Mesenchymal stem cell (in vitro differentiated cells and primary cell): Measurements from ENCODE around the gene HS3ST4.
A peak's percentile ranks its signal among the peaks of the same experiment; 100 is the strongest.

Experiments used
- DNase-seq: peaks from one replicate; pipeline ENCODE4 v3.0.0-alpha.2; 2013
- H2AFZ ChIP-seq: one replicate; pipeline ENCODE4 v1.6.1; 2013; ENCODE audit warnings: low read depth, mild to moderate bottlenecking, control low read depth, inconsistent platforms, low read length, moderate library complexity
- H2AK5ac ChIP-seq: 2 replicates; pipeline ENCODE4 v1.6.1; 2013; ENCODE audit warnings: low read length, moderate library complexity, mild to moderate bottlenecking, inconsistent platforms; ENCODE audit not compliant: severe bottlenecking
- H2BK120ac ChIP-seq: one replicate; pipeline ENCODE4 v1.6.1; 2013; ENCODE audit warnings: low read depth, mild to moderate bottlenecking, inconsistent platforms, low read length, moderate library complexity
- H2BK12ac ChIP-seq, 2 experiments: one replicate each; pipeline ENCODE4 v1.6.1; 2013; ENCODE audit warnings: inconsistent platforms in 2 of 2, low read length in 2 of 2, mild to moderate bottlenecking in 2 of 2, moderate library complexity in 2 of 2, control low read depth in 1 of 2
- H2BK15ac ChIP-seq: one replicate; pipeline ENCODE4 v1.6.1; 2013; ENCODE audit warnings: mild to moderate bottlenecking, low read depth, inconsistent platforms; ENCODE audit not compliant: poor library complexity, severe bottlenecking
- H2BK5ac ChIP-seq: 2 replicates; pipeline ENCODE4 v1.6.1; 2013; ENCODE audit warnings: low read depth, mild to moderate bottlenecking, low read length, control low read depth, inconsistent platforms; ENCODE audit not compliant: poor library complexity, severe bottlenecking
- H3K14ac ChIP-seq, 2 experiments: one replicate each; pipeline ENCODE4 v1.6.1; 2013; ENCODE audit warnings: inconsistent platforms in 2 of 2, low read length in 2 of 2, control low read depth in 1 of 2, mild to moderate bottlenecking in 1 of 2, moderate library complexity in 1 of 2
- H3K18ac ChIP-seq, 2 experiments: one replicate each; pipeline ENCODE4 v1.6.1; 2013; ENCODE audit warnings: inconsistent platforms in 2 of 2, low read length in 2 of 2, control low read depth in 1 of 2, low read depth in 1 of 2, mild to moderate bottlenecking in 1 of 2
- H3K23ac ChIP-seq, 2 experiments: one replicate each; pipeline ENCODE4 v1.6.1; 2013; ENCODE audit warnings: inconsistent platforms in 2 of 2, low read length in 2 of 2, mild to moderate bottlenecking in 2 of 2, moderate library complexity in 2 of 2, control low read depth in 1 of 2
- H3K27ac ChIP-seq: 2 replicates; pipeline ENCODE4 v1.5.1; 2013; ENCODE audit warnings: mild to moderate bottlenecking, moderate library complexity, low read length, control low read depth, inconsistent platforms; ENCODE audit not compliant: poor library complexity, severe bottlenecking
- H3K27me3 ChIP-seq, 2 experiments: 2 replicates each; pipeline versions ENCODE4 v1.6.1 to v1.7.0; 2013; ENCODE audit warnings: low read length in 2 of 2, mild to moderate bottlenecking in 2 of 2, moderate library complexity in 2 of 2, control low read depth in 1 of 2, inconsistent platforms in 1 of 2; ENCODE audit not compliant: control insufficient read depth in 1 of 2, insufficient read depth in 1 of 2
- H3K36me3 ChIP-seq, 2 experiments: 2 replicates each; pipeline versions ENCODE4 v1.6.1 to v1.7.0; 2013; ENCODE audit warnings: low read length in 2 of 2, control low read depth in 1 of 2, inconsistent platforms in 1 of 2, low read depth in 1 of 2, mild to moderate bottlenecking in 1 of 2; ENCODE audit not compliant: insufficient read depth in 2 of 2, control insufficient read depth in 1 of 2
- H3K4ac ChIP-seq, 2 experiments: one replicate each; pipeline ENCODE4 v1.6.1; 2013; ENCODE audit warnings: inconsistent platforms in 2 of 2, low read length in 2 of 2, mild to moderate bottlenecking in 2 of 2, moderate library complexity in 2 of 2, control low read depth in 1 of 2, low read depth in 1 of 2
- H3K4me1 ChIP-seq: 2 replicates; pipeline ENCODE4 v1.6.1; 2013; ENCODE audit warnings: low read depth, low read length, control low read depth; ENCODE audit not compliant: control insufficient read depth, insufficient read depth
- H3K4me2 ChIP-seq: 2 replicates; pipeline ENCODE4 v1.6.1; 2013; ENCODE audit warnings: low read length, mild to moderate bottlenecking, inconsistent platforms; ENCODE audit not compliant: poor library complexity, severe bottlenecking
- H3K4me3 ChIP-seq, 2 experiments: 2 replicates each; pipeline versions ENCODE4 v1.5.1 to v1.7.0; 2013; ENCODE audit warnings: low read length in 2 of 2, mild to moderate bottlenecking in 2 of 2, control low read depth in 1 of 2, low read depth in 1 of 2; ENCODE audit not compliant: insufficient read depth in 1 of 2
- H3K79me1 ChIP-seq: replicated peaks from 2 replicates; pipeline ENCODE4 v1.6.1; 2013; ENCODE audit warnings: mild to moderate bottlenecking, control low read depth, low read length, inconsistent platforms; ENCODE audit not compliant: poor library complexity, severe bottlenecking
- H3K9ac ChIP-seq: 2 replicates; pipeline ENCODE4 v1.7.0; 2013; ENCODE audit warnings: mild to moderate bottlenecking, low read length, moderate library complexity
- H3K9me3 ChIP-seq: 2 replicates; pipeline ENCODE4 v1.7.0; 2013; ENCODE audit warnings: mild to moderate bottlenecking, low read length; ENCODE audit not compliant: control insufficient read depth
- H4K8ac ChIP-seq: one replicate; pipeline ENCODE4 v1.6.1; 2013; ENCODE audit warnings: inconsistent platforms, mild to moderate bottlenecking, low read length, moderate library complexity
- H4K91ac ChIP-seq: one replicate; pipeline ENCODE4 v1.6.1; 2013; ENCODE audit warnings: mild to moderate bottlenecking, low read length, inconsistent platforms
- WGBS: methylation state at CpG from one replicate; pipeline ENCODE4 v1.1.7; 2013; ENCODE audit warnings: mixed read lengths; 5-methylcytosine and 5-hydroxymethylcytosine counted together

The HS3ST4 gene

GRCh38 chr16:25941800-25942499, 250.2 kb downstream of the HS3ST4 start:
- H4K8ac ChIP-seq = no peak overlapping the region
- no peak overlapping the region for H2AFZ ChIP-seq
- no peak overlapping the region for H2AK5ac ChIP-seq
- H2BK5ac ChIP-seq = no peak overlapping the region
- no peak overlapping the region for H2BK120ac ChIP-seq
- peak overlapping the region; percentile 41 for H3K9ac ChIP-seq
- no peak overlapping the region for H3K23ac ChIP-seq
- no peak overlapping the region for H3K4me3 ChIP-seq
- no peak overlapping the region for H3K4me2 ChIP-seq
- H3K27ac ChIP-seq = no peak overlapping the region
- no peaks in the 10 kb centered on the region for H3K79me1 ChIP-seq
- DNase-seq = peak; percentile 2
- no peaks in the 10 kb centered on the region for H3K4me1 ChIP-seq
- H3K14ac ChIP-seq = no peak overlapping the region
- peaks cover 4% of the 10 kb centered on the region for H3K9me3 ChIP-seq
- no peaks in the 10 kb centered on the region for H3K27me3 ChIP-seq
- no peak overlapping the region for H3K4ac ChIP-seq
- WGBS = 30% methylated on average over 3 of the region's 4 CpGs
- H3K36me3 ChIP-seq = no peaks in the 10 kb centered on the region
- H2BK12ac ChIP-seq = no peak overlapping the region
- H2BK15ac ChIP-seq = no peak overlapping the region
- no peak overlapping the region for H3K18ac ChIP-seq
- no peak overlapping the region for H4K91ac ChIP-seq

- Histone ChIP-seq H3K14ac (no peak overlapping the region), H3K4me1 (no peaks in the 10 kb centered on the region), H3K36me3 (no peaks in the 10 kb centered on the region), H3K4me2 (no peak overlapping the region), H3K79me1 (no peaks in the 10 kb centered on the region), H2AFZ (no peak overlapping the region), H4K91ac (no peak overlapping the region), H3K9ac (no peak overlapping the region), H3K27ac (no peak overlapping the region), H2BK15ac (no peak overlapping the region), H3K18ac (no peak overlapping the region), H3K4ac (no peak overlapping the region), H3K27me3 (no peaks in the 10 kb centered on the region), H3K4me3 (no peak overlapping the region), H3K23ac (no peak overlapping the region), H2BK120ac (no peak overlapping the region), H2BK12ac (no peak overlapping the region), H2BK5ac (no peak overlapping the region), H2AK5ac (no peak overlapping the region), H4K8ac (no peak overlapping the region), H3K9me3 (peaks cover 4% of the 10 kb centered on the region)
- no peak for DNase-seq
- 18% methylated on average over 3 of the region's 3 CpGs for WGBS
These were observed 259.0 kb downstream of the HS3ST4 start for GRCh38 chr16:25950586-25951281.

- Histone ChIP-seq H2AFZ (no peak overlapping the region), H3K79me1 (no peaks in the 10 kb centered on the region), H3K4me3 (no peak overlapping the region)
These were observed 260.2 kb downstream of the HS3ST4 start for GRCh38 chr16:25951999-25952398.

GRCh38 chr16:25952983-25953382, 261.2 kb downstream of the HS3ST4 start:
- H3K36me3 ChIP-seq = no peaks in the 10 kb centered on the region

More at GRCh38 chr16:25951999-25952398, 260.2 kb downstream of the HS3ST4 start:
- no peak for DNase-seq
- no peak overlapping the region for H4K91ac ChIP-seq
- H2BK12ac ChIP-seq = no peak overlapping the region
- H3K23ac ChIP-seq = no peak overlapping the region
- no peaks in the 10 kb centered on the region for H3K9me3 ChIP-seq
- H3K36me3 ChIP-seq = no peaks in the 10 kb centered on the region
- H3K4me2 ChIP-seq = no peak overlapping the region
- no peak overlapping the region for H3K27ac ChIP-seq
- H3K4ac ChIP-seq = no peak overlapping the region
- H3K27me3 ChIP-seq = no peaks in the 10 kb centered on the region
- H3K9ac ChIP-seq = no peak overlapping the region
- no peaks in the 10 kb centered on the region for H3K4me1 ChIP-seq
- H3K18ac ChIP-seq = no peak overlapping the region
- no peak overlapping the region for H4K8ac ChIP-seq
- H2AK5ac ChIP-seq = no peak overlapping the region
- no peak overlapping the region for H3K14ac ChIP-seq
- 6% methylated on average over 1 of the region's 1 CpG for WGBS
- H2BK15ac ChIP-seq = no peak overlapping the region
- no peak overlapping the region for H2BK120ac ChIP-seq
- no peak overlapping the region for H2BK5ac ChIP-seq

More at GRCh38 chr16:25952983-25953382, 261.2 kb downstream of the HS3ST4 start:
- H2AK5ac ChIP-seq = no peak overlapping the region
- no peak overlapping the region for H2BK120ac ChIP-seq
- no peak overlapping the region for H3K18ac ChIP-seq
- no peak overlapping the region for H2BK12ac ChIP-seq
- no peak overlapping the region for H3K4ac ChIP-seq
- no peak for DNase-seq
- no peak overlapping the region for H3K27ac ChIP-seq
- no peak overlapping the region for H4K91ac ChIP-seq
- no peak overlapping the region for H3K23ac ChIP-seq
- no peak overlapping the region for H2BK5ac ChIP-seq
- H3K79me1 ChIP-seq = no peaks in the 10 kb centered on the region
- H3K9ac ChIP-seq = no peak overlapping the region
- no peak overlapping the region for H2BK15ac ChIP-seq
- H3K4me3 ChIP-seq = no peak overlapping the region
- no peak overlapping the region for H3K14ac ChIP-seq
- no peak overlapping the region for H2AFZ ChIP-seq
- H3K9me3 ChIP-seq = no peaks in the 10 kb centered on the region
- WGBS = 60% methylated on average over 3 of the region's 3 CpGs
- H3K4me2 ChIP-seq = no peak overlapping the region
- H3K27me3 ChIP-seq = no peaks in the 10 kb centered on the region
- H3K4me1 ChIP-seq = no peaks in the 10 kb centered on the region
- no peak overlapping the region for H4K8ac ChIP-seq
